NCI-H2029 treated with DMSO at 0.1 percent for 48 hours (cell line): ENCODE measurements around the gene MAMDC2.

ENCODE experiments used
- DNase-seq: peaks from one replicate; lab custom pipeline; 2025; lab: John Stamatoyannopoulos, UW

MAMDC2 gene

DNA sequence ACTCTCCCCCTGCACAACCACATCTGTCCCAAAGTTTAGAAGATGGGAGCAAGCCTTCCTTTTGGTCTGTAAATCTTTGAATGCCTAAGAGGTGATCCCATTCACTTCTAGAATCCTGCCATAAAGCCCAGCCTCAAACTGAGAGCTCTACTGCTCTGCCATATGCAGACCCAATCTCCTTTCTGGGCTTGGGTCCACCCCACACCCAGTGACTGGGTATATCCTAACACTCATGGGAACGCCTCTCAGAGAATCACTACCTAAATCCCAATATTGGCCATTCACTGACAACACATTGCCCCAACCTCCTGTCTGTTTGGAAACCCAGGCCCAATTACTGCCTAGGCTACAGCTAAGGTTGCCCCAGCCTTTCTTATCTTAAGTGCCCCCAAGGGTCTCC, 90.7 kb downstream of the MAMDC2 start:
- DNase-seq, result no peak

- DNase-seq, result no peak
These were observed 91.5 kb downstream of the MAMDC2 start for GRCh38 chr9:70135176-70135575.

- DNase-seq, result no peak
These were observed 93.0 kb downstream of the MAMDC2 start for GRCh38 chr9:70136632-70137031.

DNA sequence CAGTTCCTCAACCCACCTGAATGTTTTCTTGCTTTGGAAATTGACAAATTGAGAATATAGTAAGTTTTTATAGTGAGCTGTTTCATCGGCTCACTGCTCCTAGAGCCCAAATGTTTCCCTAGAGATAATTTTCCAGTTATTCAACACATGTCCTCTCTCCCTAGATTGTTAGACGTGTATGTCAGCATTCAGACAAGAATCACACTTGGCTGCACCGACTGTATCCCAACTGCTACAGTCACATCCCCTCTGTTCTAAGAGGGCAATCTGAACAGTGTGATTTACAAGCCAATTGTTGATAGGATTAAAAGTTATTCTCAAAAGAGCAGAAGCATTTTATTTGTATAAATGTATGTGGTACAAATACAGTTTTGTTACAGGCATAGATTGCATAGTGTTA, 93.9 kb downstream of the MAMDC2 start:
- DNase-seq, result no peak

DNA sequence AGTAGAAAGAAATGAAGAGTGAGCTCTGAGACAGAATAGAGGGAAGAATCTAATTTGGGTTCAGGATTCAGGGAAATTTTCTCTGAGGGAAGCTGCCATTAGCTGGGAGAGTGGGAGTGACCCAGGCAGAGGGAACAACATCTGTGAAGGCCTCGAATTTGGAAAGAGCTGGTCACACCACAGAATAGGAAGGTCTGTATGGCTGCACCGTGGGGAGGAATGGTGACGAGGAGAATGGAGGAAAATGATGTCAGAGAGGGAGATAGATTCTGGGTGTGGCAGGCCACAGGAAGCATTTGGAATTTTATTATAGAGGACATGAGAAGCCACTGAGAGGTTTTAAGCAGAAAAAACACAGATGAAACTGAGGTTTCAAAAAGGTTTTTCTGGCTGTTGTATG, 98.5 kb downstream of the MAMDC2 start:
- no peak for DNase-seq

- no peak for DNase-seq
These were observed 99.9 kb downstream of the MAMDC2 start for GRCh38 chr9:70143394-70144130.

- DNase-seq, result no peak
These were observed 100.5 kb downstream of the MAMDC2 start for GRCh38 chr9:70144131-70144503.

- no peak for DNase-seq
These were observed 102.3 kb downstream of the MAMDC2 start for GRCh38 chr9:70145981-70146380.

GRCh38 chr9:70147196-70147595, 103.5 kb downstream of the MAMDC2 start:
- DNase-seq, result no peak

GRCh38 chr9:70147651-70148050, 104.0 kb downstream of the MAMDC2 start:
- no peak for DNase-seq

DNA sequence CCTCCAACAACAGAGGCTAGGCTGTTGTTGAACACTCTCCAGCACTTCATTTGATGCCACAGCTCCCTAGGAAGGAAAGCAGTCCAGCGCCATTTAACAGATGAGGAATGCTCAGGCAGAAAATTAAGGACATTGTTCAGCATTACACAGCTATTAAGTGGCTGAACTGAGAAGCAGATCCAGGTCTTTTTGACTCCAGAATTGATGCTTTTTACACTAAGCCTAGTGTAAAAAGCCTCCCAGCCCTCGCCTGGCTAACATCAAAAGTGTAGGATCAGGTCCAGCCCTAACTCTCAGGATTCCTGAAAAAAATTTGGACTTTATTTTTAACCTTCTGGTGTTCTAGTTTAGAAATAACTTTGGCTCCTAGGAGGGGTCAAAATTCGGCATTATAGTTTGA, 108.7 kb downstream of the MAMDC2 start:
- no peak for DNase-seq

GRCh38 chr9:70156729-70157128, 113.1 kb downstream of the MAMDC2 start:
- DNase-seq, result no peak

GRCh38 chr9:70159630-70160029, 116.0 kb downstream of the MAMDC2 start:
- DNase-seq, result no peak

GRCh38 chr9:70160686-70161600, 117.3 kb downstream of the MAMDC2 start:
- no peak for DNase-seq

DNA sequence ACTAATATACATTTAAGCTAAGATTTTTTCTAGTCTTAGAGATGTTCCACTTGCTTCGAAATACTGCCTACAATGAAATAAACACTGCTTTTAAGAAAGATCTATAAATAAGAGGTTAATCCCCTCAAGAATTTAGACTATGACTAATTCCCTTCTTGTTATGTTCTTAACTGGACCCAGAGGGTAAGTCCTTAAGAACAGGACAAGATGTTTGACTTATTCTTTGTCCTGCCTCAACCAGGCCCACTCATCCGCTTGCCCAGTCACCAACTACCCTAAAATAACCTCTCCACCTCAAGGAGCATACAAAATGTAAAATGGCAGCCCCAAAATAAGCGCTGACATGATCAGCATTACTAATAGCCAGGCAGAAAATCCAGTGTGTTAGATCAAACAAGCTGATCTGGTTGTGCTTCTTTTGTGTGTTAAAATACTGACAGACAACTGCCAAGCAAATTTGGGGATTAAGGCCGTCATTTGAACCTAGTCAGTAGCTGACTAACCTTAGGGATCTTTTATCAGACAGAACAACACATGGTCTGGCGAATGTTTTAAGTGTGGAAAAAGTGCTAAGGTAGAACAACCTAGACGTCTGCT, 121.5 kb downstream of the MAMDC2 start:
- no peak for DNase-seq

DNA sequence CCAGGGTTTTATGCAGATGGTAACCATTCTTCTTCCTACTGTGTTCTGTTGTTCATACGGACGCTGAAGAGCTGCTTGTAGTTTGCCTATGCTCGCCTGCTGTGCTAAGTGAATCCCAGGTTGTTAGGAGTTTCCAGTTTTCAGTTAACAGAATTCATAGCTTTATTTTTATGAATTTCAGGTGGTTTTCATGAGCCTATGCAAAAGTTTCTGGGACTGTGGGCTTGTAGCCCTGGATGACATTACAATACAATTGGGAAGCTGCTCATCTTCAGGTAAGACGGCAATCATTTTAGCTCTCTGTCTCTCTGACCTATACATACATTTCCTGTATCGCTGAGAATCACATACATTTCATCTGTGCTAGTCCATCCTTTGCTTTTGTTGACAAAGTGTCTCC, 124.9 kb downstream of the MAMDC2 start:
- no peak for DNase-seq

DNA sequence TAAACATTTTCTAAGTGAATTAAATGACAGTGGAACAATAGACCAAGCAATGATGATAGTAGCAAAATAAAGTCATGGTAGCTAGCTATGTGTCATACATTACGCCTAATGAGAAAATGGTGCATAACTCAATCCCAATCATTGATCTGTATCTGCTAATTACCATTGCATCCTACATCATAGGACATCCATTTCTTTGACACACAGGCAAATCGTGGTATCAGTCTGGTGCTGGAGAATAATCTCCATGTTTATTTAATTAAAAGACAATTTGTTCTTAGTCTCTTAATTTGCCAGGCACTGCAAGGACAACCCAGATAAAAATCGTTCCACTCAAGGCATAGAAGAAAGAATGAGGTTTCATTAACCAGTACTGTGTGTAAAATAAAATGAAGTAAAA, 125.6 kb downstream of the MAMDC2 start:
- DNase-seq, result no peak

DNA sequence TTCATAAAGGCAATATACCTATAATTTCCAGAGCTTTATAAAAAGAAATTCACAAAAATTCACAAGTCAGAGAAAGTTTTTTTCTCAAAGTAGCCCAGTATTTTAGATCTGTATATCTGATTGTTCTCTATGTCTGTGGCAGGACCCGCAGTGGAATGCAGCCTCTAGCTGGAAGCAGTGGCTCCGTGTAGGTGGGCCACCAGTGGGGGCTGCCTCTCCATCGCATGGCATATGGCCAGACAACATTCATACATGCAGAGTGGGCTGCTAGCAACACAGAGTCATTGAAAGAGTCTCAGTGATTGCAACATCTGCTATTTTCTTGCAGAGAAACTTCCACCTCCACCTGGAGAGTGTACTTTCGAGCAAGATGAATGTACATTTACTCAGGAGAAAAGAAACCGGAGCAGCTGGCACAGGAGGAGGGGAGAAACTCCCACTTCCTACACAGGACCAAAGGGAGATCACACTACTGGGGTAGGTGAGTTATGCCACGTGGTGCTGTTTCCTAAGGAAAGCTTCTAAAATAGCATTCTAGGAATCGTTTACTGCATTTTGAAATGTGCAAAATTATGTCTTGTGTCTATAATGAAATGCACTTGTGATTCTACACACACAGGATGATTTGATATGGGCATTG, 126.6 kb downstream of the MAMDC2 start:
- DNase-seq, result no peak

DNA sequence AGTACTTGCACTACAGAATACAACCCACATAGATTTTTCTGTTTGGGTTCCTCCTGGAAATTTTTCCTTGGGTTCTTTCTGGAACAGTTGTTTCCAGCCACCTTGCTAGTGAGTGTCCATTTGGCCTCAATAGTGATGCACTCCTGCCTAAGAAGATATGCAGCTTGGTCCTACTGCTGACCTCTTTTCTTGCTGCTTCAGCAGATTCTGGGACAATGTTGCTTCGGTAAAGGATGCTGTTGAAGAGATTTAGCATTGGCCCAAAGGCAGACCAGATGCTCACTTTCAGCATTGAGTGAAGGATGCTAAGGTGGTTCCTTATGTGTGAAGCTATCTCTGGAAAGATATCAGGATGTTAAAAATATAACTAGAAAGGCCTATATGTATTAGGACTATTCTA, 128.9 kb downstream of the MAMDC2 start:
- DNase-seq, result no peak

- no peak for DNase-seq
These were observed 133.5 kb downstream of the MAMDC2 start for GRCh38 chr9:70177121-70177520.

- DNase-seq, result no peak
These were observed 149.1 kb downstream of the MAMDC2 start for GRCh38 chr9:70192707-70193106.

GRCh38 chr9:70195456-70195855, 151.8 kb downstream of the MAMDC2 start:
- DNase-seq, result no peak
